Pancreas (tissue), 10 donors: ENCODE measurements around the gene AKAP13. TPM values are rescaled to one million over a fixed set of nuclear protein-coding genes. Genes with fewer than 3 reads are reported as not detected.

Experiments
- ATAC-seq, 4 donors: fragments of 200-7000 bp; cut with Tn5 transposase; one replicate each; pipeline versions ENCODE4 v1.8.0 to v1.9.1; 2020; ENCODE audit warnings: mild to moderate bottlenecking in 4 of 4, moderate library complexity in 4 of 4
- DNase-seq, 6 donors: peaks; one replicate each; pipeline ENCODE4 v3.0.0-alpha.2; 2020
- FAIRE-seq: peaks from 2 replicates; lab custom pipeline; 2012; peaks lifted over from hg19 to GRCh38; lab: Jason Lieb, UNC
- H3K27ac ChIP-seq, 4 donors: fragments of 200-600 bp; sonication (generic); 1 replicate in 3 of 4; 2 replicates in 1 of 4; pipeline versions ENCODE4 v1.5.0 to v1.8.0; 2020
- H3K27me3 ChIP-seq, 4 donors: fragments of 200-600 bp; one replicate each; pipeline ENCODE4 v1.8.0; 2021
- H3K36me3 ChIP-seq, 3 donors: fragments of 200-600 bp; sonication (generic) in 1 of 3; one replicate each; pipeline versions ENCODE4 v1.5.0 to v1.8.0; 2020 to 2021
- H3K4me1 ChIP-seq, 3 donors: fragments of 200-600 bp; one replicate each; pipeline ENCODE4 v1.8.0; 2021
- H3K4me3 ChIP-seq, 4 donors: fragments of 200-600 bp; sonication (generic) in 2 of 4; one replicate each; pipeline versions ENCODE4 v1.5.0 to v1.8.0; 2020 to 2021
- H3K9me3 ChIP-seq, 4 donors: fragments of 200-600 bp; one replicate each; pipeline ENCODE4 v1.8.0; 2021
- WGBS, 2 donors: extraction: QIAGEN DNeasy Blood & Tissue Kit; methylation state at CpG; one replicate each; pipeline ENCODE4 v1.1.7; 2013; 5-methylcytosine and 5-hydroxymethylcytosine counted together
- intact Hi-C, 3 donors: fragments of 100-400 bp; cut with DNase I; formaldehyde crosslinking; loops; one replicate each; pipeline versions ENCODE4 v1.11.1 to v1.14.2; 2022
- polyA plus RNA-seq, 2 donors: library from polyadenylated mRNA; stranded (reverse); fragments of 200-250 nt; gene quantifications; one replicate each; pipeline ENCODE4 v1.2.3, GENCODE V29; 2013
- total RNA-seq, 6 donors: library from RNA; stranded (reverse); fragmentation: NEBNext Ultra II Directional in 4 of 6; extraction: Animal tissue kit (Norgen Biotek cat#: 25700) in 4 of 6; gene quantifications; one replicate each; pipeline versions ENCODE4 v1.2.1 to v1.2.4, GENCODE V29; 2021 to 2023
- TF ChIP-seq, protein P1 (sequence below), 4 donors: fragments of 200-600 bp; sonication (generic) in 3 of 4; IDR thresholded peaks; one replicate each; pipeline versions ENCODE4 v1.5.0 to v1.8.0; 2021; ENCODE audit warnings: antibody characterized with exemption in 4 of 4
- donor health status: healthy with polysubstance abuse.
- donor health status: DM: no; HTN: no; CAD: no; lungs with moderate emphysema.
- donor health status: DM: no; HTN: no; CAD: no.
- donor health status: control.
- donor health status: control.
- donor health status: Bipolar disorder and iron deficiency.
- donor health status: DM: yes; HTN: yes; CAD: no.
- donor health status: DM: no; HTN: no; CAD: no.
- donor health status: DM: no; HTN: no; CAD: no.
- donor health status: DM: yes; HTN: yes; CAD: no.

Gene AKAP13
- total and polyA plus RNA-seq, 8 donors, result 64.9 to 139 (median 89.9) TPM

DNA sequence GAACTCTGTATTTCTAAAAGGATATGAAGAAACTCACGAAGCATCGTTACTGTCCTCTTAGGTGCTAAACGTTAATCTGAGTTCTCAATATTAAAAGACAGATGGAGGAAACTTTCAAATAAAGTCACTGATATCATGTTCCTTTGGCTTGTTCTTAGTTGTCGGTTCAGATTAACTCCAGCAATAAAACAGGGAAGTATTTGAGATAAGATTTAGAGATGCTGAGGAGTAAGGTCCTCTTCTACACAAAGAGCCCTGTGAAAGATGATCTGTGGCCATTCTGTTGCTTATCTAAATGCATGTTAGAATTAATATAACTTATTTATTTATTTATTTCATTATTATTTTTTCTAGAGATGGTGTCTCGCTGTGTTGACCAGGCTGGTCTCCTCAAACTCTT is 19.2 kb downstream of the AKAP13 start:
- no peak for DNase-seq
- no peak for ATAC-seq
- Histone ChIP-seq H3K36me3 (no peaks in the 10 kb centered on the region), H3K27me3 (no peaks in the 10 kb centered on the region), H3K4me3 (no peak overlapping the region), H3K27ac (no peak overlapping the region), H3K9me3 (no peaks in the 10 kb centered on the region), H3K4me1 (peaks cover 0 to 23% (median 9%) of the 10 kb centered on the region in 3 donors)
- TF ChIP-seq, protein P1, sequence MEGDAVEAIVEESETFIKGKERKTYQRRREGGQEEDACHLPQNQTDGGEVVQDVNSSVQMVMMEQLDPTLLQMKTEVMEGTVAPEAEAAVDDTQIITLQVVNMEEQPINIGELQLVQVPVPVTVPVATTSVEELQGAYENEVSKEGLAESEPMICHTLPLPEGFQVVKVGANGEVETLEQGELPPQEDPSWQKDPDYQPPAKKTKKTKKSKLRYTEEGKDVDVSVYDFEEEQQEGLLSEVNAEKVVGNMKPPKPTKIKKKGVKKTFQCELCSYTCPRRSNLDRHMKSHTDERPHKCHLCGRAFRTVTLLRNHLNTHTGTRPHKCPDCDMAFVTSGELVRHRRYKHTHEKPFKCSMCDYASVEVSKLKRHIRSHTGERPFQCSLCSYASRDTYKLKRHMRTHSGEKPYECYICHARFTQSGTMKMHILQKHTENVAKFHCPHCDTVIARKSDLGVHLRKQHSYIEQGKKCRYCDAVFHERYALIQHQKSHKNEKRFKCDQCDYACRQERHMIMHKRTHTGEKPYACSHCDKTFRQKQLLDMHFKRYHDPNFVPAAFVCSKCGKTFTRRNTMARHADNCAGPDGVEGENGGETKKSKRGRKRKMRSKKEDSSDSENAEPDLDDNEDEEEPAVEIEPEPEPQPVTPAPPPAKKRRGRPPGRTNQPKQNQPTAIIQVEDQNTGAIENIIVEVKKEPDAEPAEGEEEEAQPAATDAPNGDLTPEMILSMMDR (IDR thresholded peaks at IDR 0.05), result no peak
- FAIRE-seq, result no peak
- WGBS, 2 donors, result 75 to 78% methylated on average over 5 of the region's 5 CpGs
- intact Hi-C loops, result no loop called here

DNA sequence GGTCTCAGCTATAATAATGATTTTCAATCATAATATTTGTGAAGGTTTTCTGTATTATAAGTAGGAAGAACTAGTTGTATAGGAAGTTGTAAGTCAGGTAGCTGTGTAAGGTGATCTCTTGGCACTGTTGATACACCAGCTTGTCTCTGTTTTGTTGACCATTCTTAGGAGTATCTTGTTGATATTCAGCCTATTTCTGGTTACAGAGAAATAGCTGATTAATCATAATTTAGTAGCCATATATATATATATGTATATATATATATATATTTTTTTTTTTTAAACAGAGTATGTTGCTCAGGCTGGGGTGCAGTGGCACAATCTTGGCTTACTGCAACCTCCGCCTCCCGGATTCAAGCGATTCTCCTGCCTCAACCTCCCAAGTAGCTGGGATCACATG is 20.2 kb downstream of the AKAP13 start:
- Histone ChIP-seq H3K9me3 (no peaks in the 10 kb centered on the region), H3K27me3 (no peaks in the 10 kb centered on the region), H3K27ac (no peak overlapping the region), H3K4me1 (peaks cover 5 to 22% (median 14%) of the 10 kb centered on the region in 3 donors), H3K4me3 (no peak overlapping the region), H3K36me3 (no peaks in the 10 kb centered on the region)
- intact Hi-C loops, result no loop called here
- ATAC-seq (no peak), DNase-seq (no peak), FAIRE-seq (no peak)
- WGBS, 2 donors, result 97 to 98% methylated on average over 3 of the region's 3 CpGs
- TF ChIP-seq, protein P1 (IDR thresholded peaks at IDR 0.05), result no peak

DNA sequence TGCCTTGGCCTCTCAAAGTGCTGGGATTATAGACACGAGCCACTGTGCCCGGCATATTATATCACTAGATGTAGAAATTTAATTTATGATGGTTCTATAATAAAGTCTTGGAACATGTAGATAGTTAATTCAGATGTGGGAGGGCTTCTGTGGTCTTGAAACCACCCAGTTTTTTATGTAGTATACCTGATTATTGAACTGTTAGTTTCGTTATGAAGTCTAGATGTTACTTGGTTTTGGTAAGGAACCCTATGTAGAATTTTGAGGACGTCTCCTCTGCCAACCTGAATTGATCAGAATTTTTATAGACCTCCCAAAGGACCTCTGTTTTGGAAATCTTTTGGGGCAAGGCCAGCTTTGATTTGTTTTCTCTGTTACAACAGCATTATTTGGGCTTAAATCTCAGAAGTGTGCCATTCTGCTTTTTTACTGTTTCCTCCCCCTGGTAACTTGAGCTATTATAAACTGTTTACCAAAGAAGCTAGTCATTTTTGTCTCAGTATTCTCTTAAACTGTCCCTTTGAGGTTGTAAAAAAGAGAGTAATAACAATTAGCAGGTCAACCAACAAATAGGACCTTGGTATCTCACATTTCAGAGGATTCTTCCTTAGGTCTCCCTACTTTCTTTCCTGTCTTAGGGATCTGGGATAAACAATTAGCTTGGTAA is 20.8 kb downstream of the AKAP13 start:
- TF ChIP-seq, protein P1 (IDR thresholded peaks at IDR 0.05), result no peak
- no peak for ATAC-seq
- Histone ChIP-seq H3K27me3 (no peaks in the 10 kb centered on the region), H3K9me3 (no peaks in the 10 kb centered on the region), H3K27ac (no peak overlapping the region), H3K4me1 (peaks cover 6 to 22% (median 14%) of the 10 kb centered on the region in 3 donors), H3K4me3 (no peak overlapping the region), H3K36me3 (no peaks in the 10 kb centered on the region)
- no peak for FAIRE-seq
- no peak for DNase-seq
- 88 to 95% methylated on average over 4 of the region's 4 CpGs for WGBS, 2 donors
- intact Hi-C loops, result no loop called here

DNA sequence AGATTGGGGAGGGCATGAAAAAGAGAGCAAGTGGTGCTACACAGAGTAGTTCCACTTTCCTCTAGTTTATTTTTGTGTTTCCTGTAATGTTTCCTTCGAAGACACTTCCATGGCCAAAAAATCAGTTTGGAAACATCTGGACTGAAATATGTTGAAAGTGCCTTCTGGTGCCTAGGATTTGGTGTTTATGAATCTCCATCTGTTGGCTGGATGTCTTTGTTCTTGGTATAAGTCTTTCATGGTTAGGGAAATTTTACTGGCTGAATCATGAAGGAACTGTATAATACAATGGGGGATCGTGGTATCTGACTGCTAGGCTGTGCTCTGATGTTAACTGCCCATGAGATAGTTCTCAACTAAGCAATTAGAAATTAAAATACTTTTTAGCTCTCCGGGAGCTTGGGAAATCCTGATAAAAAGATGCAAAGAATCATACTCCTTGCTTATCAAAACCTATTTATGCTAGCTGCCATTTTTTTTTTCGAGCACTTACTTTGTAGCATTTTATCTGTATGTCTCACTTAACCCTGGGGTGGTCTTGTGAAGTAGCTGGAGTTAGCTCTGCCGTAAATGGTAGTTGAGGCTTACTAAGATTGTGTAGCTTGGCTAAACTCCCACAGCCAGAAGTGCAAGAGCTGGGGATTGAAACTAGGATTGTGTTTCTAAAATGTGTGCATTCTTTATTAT is 21.9 kb downstream of the AKAP13 start:
- no peak overlapping the region for H3K4me3 ChIP-seq
- no peaks in the 10 kb centered on the region for H3K27me3 ChIP-seq
- H3K36me3 ChIP-seq, result no peaks in the 10 kb centered on the region
- peak overlapping the region in 1 of 4 donors; percentile 6 for H3K27ac ChIP-seq
- TF ChIP-seq, protein P1 (IDR thresholded peaks at IDR 0.05), result no peak
- WGBS, 2 donors, result 84% methylated on average over 5 of the region's 5 CpGs
- no peaks in the 10 kb centered on the region for H3K9me3 ChIP-seq
- FAIRE-seq (no peak), ATAC-seq (no peak), DNase-seq (no peak)
- H3K4me1 ChIP-seq, result peaks cover 6 to 26% (median 19%) of the 10 kb centered on the region in 3 donors
- intact Hi-C loops, result no loop called here

DNA sequence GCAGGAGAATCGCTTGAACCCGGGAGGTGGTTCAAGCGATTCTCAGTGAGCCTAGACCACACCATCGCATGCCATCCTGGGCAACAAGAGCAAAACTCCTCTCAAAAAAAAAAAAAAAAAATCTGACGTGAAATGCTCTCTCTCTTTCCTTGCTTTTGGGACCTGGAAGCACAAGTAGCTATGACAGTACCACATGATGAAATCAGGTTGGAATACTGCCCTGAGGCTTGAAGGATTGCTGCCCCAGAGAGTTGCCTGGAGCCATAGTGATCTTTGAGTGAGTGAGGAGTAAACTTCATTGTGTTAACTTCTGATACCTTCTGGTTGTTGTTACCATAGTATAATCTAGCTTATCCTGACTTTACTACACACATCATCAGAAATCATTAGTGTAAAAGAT is 23.3 kb downstream of the AKAP13 start:
- peaks cover 6 to 37% (median 19%) of the 10 kb centered on the region in 3 donors for H3K4me1 ChIP-seq
- no peak for FAIRE-seq

More for the DNA sequence above, 23.3 kb downstream of the AKAP13 start:
- Histone ChIP-seq H3K27me3 (no peaks in the 10 kb centered on the region), H3K4me3 (no peak overlapping the region), H3K9me3 (no peaks in the 10 kb centered on the region), H3K36me3 (no peaks in the 10 kb centered on the region), H3K27ac (no peak overlapping the region)
- intact Hi-C loops, result no loop called here
- DNase-seq (no peak), ATAC-seq (no peak)
- TF ChIP-seq, protein P1 (IDR thresholded peaks at IDR 0.05), result no peak
- WGBS, 2 donors, result 88 to 99% methylated on average over 4 to 5 of the region's 5 CpGs
